22Rv1 (cell line): ENCODE results near the gene PALLD.

Experiments used
- CTCF ChIP-seq: fragments of 450-650 bp; IDR thresholded peaks from 2 replicates; pipeline ENCODE4 v1.5.1; 2017; ENCODE audit warnings: mild to moderate bottlenecking
- ZFX ChIP-seq: fragments of 450-650 bp; IDR thresholded peaks from 2 replicates; pipeline ENCODE4 v1.6.1; 2017; ENCODE audit warnings: antibody characterized with exemption, borderline replicate concordance

GRCh38 chr4:168652755-168653154, 155.9 kb downstream of the PALLD start:
- no peak for TF ChIP-seq CTCF
- TF ChIP-seq ZFX, result no peak
